Neural progenitor cell (in vitro differentiated cells): ENCODE measurements around the gene BUD13. TPM values are rescaled to one million over a fixed set of nuclear protein-coding genes. Genes with fewer than 3 reads are reported as not detected.

Experiments used
- DNase-seq: peaks from one replicate; pipeline ENCODE4 v3.0.0-alpha.2; 2016; ENCODE audit warnings: low spot score
- H2AFZ ChIP-seq: fragments of 200-600 bp; sonication (generic); replicated peaks from 2 replicates; pipeline ENCODE4 v1.6.1; 2016; ENCODE audit warnings: antibody characterized with exemption
- H3F3A ChIP-seq: fragments of 200-600 bp; sonication (generic); 2 replicates; pipeline ENCODE4 v1.6.1; 2016; ENCODE audit warnings: antibody characterized with exemption, low read depth
- H3K27ac ChIP-seq: fragments of 200-600 bp; sonication (generic); 2 replicates; pipeline ENCODE4 v1.5.1; 2016; ENCODE audit warnings: mild to moderate bottlenecking
- H3K27me3 ChIP-seq: fragments of 200-600 bp; sonication (generic); 2 replicates; pipeline ENCODE4 v1.6.1; 2016; ENCODE audit warnings: mild to moderate bottlenecking, moderate library complexity
- H3K36me3 ChIP-seq: fragments of 200-600 bp; sonication (generic); 2 replicates; pipeline ENCODE4 v1.5.1; 2016
- H3K4me1 ChIP-seq: fragments of 200-600 bp; sonication (generic); 2 replicates; pipeline ENCODE4 v1.6.1; 2016; ENCODE audit warnings: mixed run types
- H3K4me2 ChIP-seq: fragments of 200-600 bp; sonication (generic); 2 replicates; pipeline ENCODE4 v1.6.1; 2016
- H3K4me3 ChIP-seq: fragments of 200-600 bp; sonication (generic); 2 replicates; pipeline ENCODE4 v1.5.1; 2016
- H3K79me2 ChIP-seq: fragments of 200-600 bp; sonication (generic); 2 replicates; pipeline ENCODE4 v1.6.1; 2016; ENCODE audit warnings: low read depth
- H3K9ac ChIP-seq: fragments of 200-600 bp; sonication (generic); 2 replicates; pipeline ENCODE4 v1.6.1; 2016
- H3K9me3 ChIP-seq: fragments of 200-600 bp; sonication (generic); 2 replicates; pipeline ENCODE4 v1.5.1; 2016; ENCODE audit warnings: low read depth
- H4K20me1 ChIP-seq: fragments of 200-600 bp; sonication (generic); 2 replicates; pipeline ENCODE4 v1.6.1; 2016; ENCODE audit warnings: low read depth
- H3K27ac Mint-ChIP-seq: 3 replicates; pipeline ENCODE4 v1.8.0; 2021; ENCODE audit warnings: mixed read lengths
- H3K27me3 Mint-ChIP-seq: 2 replicates; pipeline ENCODE4 v1.8.0; 2022; ENCODE audit warnings: low read depth, mild to moderate bottlenecking, inconsistent platforms, moderate library complexity, mixed read lengths; ENCODE audit not compliant: insufficient read depth
- H3K36me3 Mint-ChIP-seq: 3 replicates; pipeline ENCODE4 v1.8.0; 2021; ENCODE audit warnings: mixed read lengths
- H3K4me1 Mint-ChIP-seq: 3 replicates; pipeline ENCODE4 v1.8.0; 2021; ENCODE audit warnings: mixed read lengths
- H3K4me3 Mint-ChIP-seq: 3 replicates; pipeline ENCODE4 v1.8.0; 2021; ENCODE audit warnings: mild to moderate bottlenecking, moderate library complexity, mixed read lengths
- H3K9me3 Mint-ChIP-seq: 3 replicates; pipeline ENCODE4 v1.8.0; 2020; ENCODE audit warnings: mixed read lengths
- CTCF ChIP-seq: fragments of 200-600 bp; sonication (generic); IDR thresholded peaks from 2 replicates; pipeline ENCODE4 v1.5.1; 2017; ENCODE audit warnings: antibody characterized with exemption, mild to moderate bottlenecking
- EZH2 ChIP-seq: fragments of 200-600 bp; sonication (generic); IDR thresholded peaks from 2 replicates; pipeline ENCODE4 v1.6.1; 2017; ENCODE audit warnings: antibody characterized with exemption, mild to moderate bottlenecking, moderate library complexity
- EZH2phosphoT487 ChIP-seq: fragments of 200-600 bp; sonication (generic); IDR thresholded peaks from 2 replicates; pipeline ENCODE4 v1.6.1; 2017; ENCODE audit warnings: antibody characterized with exemption
- total RNA-seq: library from RNA; depleted of rRNA; stranded (reverse); fragments of >200 nt; gene quantifications from 2 replicates; pipeline ENCODE4 v1.2.3, GENCODE V29; 2015; ENCODE audit warnings: low replicate concordance

Gene BUD13
- total RNA-seq, 1 donor from 2014 or later = 31.5 TPM

- H3K27me3 Mint-ChIP-seq = no peaks in the 10 kb centered on the region
- no peak for TF ChIP-seq EZH2phosphoT487
- H3K27ac ChIP-seq = no peak overlapping the region
- peaks cover 3% of the 10 kb centered on the region for H3K36me3 ChIP-seq
- no peak overlapping the region for H3K4me2 ChIP-seq
- no peak overlapping the region for H3K9ac ChIP-seq
- H3K27ac Mint-ChIP-seq = no peak overlapping the region
- no peaks in the 10 kb centered on the region for H4K20me1 ChIP-seq
- peaks cover 15% of the 10 kb centered on the region for H3K4me1 Mint-ChIP-seq
- no peak overlapping the region for H2AFZ ChIP-seq
- H3K9me3 Mint-ChIP-seq = no peaks in the 10 kb centered on the region
- peaks cover 12% of the 10 kb centered on the region for H3K4me1 ChIP-seq
- peaks cover 18% of the 10 kb centered on the region for H3K36me3 Mint-ChIP-seq
- no peak overlapping the region for H3K4me3 ChIP-seq
- H3K4me3 Mint-ChIP-seq = no peak overlapping the region
- DNase-seq = no peak
- no peaks in the 10 kb centered on the region for H3K9me3 ChIP-seq
- no peaks in the 10 kb centered on the region for H3K27me3 ChIP-seq
- H3K79me2 ChIP-seq = peaks cover 5% of the 10 kb centered on the region
- peaks cover 35% of the 10 kb centered on the region for H3F3A ChIP-seq
These were observed 4.3 kb upstream of the BUD13 start for GRCh38 chr11:116777056-116777455.

GRCh38 chr11:116776522-116776984, 3.8 kb upstream of the BUD13 start:
- H3K27ac Mint-ChIP-seq = no peak overlapping the region
- peaks cover 10% of the 10 kb centered on the region for H3K79me2 ChIP-seq
- no peaks in the 10 kb centered on the region for H3K27me3 Mint-ChIP-seq
- peaks cover 3% of the 10 kb centered on the region for H4K20me1 ChIP-seq
- H3K4me1 Mint-ChIP-seq = peaks cover 20% of the 10 kb centered on the region
- peaks cover 15% of the 10 kb centered on the region for H3K4me1 ChIP-seq
- no peak overlapping the region for H2AFZ ChIP-seq
- H3K4me3 ChIP-seq = no peak overlapping the region
- no peak for TF ChIP-seq EZH2
- no peak for TF ChIP-seq EZH2phosphoT487
- TF ChIP-seq CTCF = no peak
- no peaks in the 10 kb centered on the region for H3K27me3 ChIP-seq
- peaks cover 38% of the 10 kb centered on the region for H3F3A ChIP-seq
- DNase-seq = no peak
- H3K36me3 Mint-ChIP-seq = peaks cover 17% of the 10 kb centered on the region
- H3K27ac ChIP-seq = no peak overlapping the region
- no peak overlapping the region for H3K4me2 ChIP-seq
- H3K4me3 Mint-ChIP-seq = no peak overlapping the region
- H3K36me3 ChIP-seq = peaks cover 3% of the 10 kb centered on the region
- no peaks in the 10 kb centered on the region for H3K9me3 Mint-ChIP-seq
- H3K9ac ChIP-seq = no peak overlapping the region
- H3K9me3 ChIP-seq = no peaks in the 10 kb centered on the region

- no peak overlapping the region for H3K4me3 Mint-ChIP-seq
- H3K27me3 ChIP-seq = no peaks in the 10 kb centered on the region
- no peak overlapping the region for H3K4me3 ChIP-seq
- H4K20me1 ChIP-seq = peaks cover 9% of the 10 kb centered on the region
- H2AFZ ChIP-seq = no peak overlapping the region
- no peak overlapping the region for H3K9ac ChIP-seq
- H3K9me3 Mint-ChIP-seq = no peaks in the 10 kb centered on the region
- H3K27me3 Mint-ChIP-seq = no peaks in the 10 kb centered on the region
- no peak overlapping the region for H3K27ac ChIP-seq
- peaks cover 39% of the 10 kb centered on the region for H3F3A ChIP-seq
- H3K27ac Mint-ChIP-seq = no peak overlapping the region
- H3K36me3 ChIP-seq = peaks cover 3% of the 10 kb centered on the region
- H3K9me3 ChIP-seq = no peaks in the 10 kb centered on the region
- H3K4me1 ChIP-seq = peaks cover 21% of the 10 kb centered on the region
- TF ChIP-seq EZH2phosphoT487 (no peak), CTCF (no peak), EZH2 (no peak)
- peaks cover 26% of the 10 kb centered on the region for H3K4me1 Mint-ChIP-seq
- H3K36me3 Mint-ChIP-seq = peaks cover 14% of the 10 kb centered on the region
- H3K79me2 ChIP-seq = peaks cover 16% of the 10 kb centered on the region
- no peak overlapping the region for H3K4me2 ChIP-seq
- no peak for DNase-seq
These were observed 3.2 kb upstream of the BUD13 start for GRCh38 chr11:116775975-116776374.

- H3K4me1 Mint-ChIP-seq = peaks cover 28% of the 10 kb centered on the region
- Histone ChIP-seq H3K4me2 (no peak overlapping the region), H3F3A (peaks cover 39% of the 10 kb centered on the region), H3K27me3 (no peaks in the 10 kb centered on the region), H2AFZ (no peak overlapping the region), H3K79me2 (peaks cover 27% of the 10 kb centered on the region), H3K27ac (no peak overlapping the region), H3K4me3 (no peak overlapping the region), H3K4me1 (peaks cover 23% of the 10 kb centered on the region), H3K9ac (no peak overlapping the region), H3K9me3 (no peaks in the 10 kb centered on the region), H3K36me3 (peaks cover 3% of the 10 kb centered on the region), H4K20me1 (peaks cover 12% of the 10 kb centered on the region)
- no peaks in the 10 kb centered on the region for H3K9me3 Mint-ChIP-seq
- H3K27me3 Mint-ChIP-seq = no peaks in the 10 kb centered on the region
- H3K36me3 Mint-ChIP-seq = peaks cover 14% of the 10 kb centered on the region
- no peak overlapping the region for H3K4me3 Mint-ChIP-seq
- no peak for DNase-seq
- no peak overlapping the region for H3K27ac Mint-ChIP-seq
- TF ChIP-seq EZH2phosphoT487 = no peak
- no peak for TF ChIP-seq CTCF
- no peak for TF ChIP-seq EZH2
These were observed 1.9 kb upstream of the BUD13 start for GRCh38 chr11:116774661-116775060.
